Measurements from ENCODE around the gene VSIR. TPM values are rescaled to one million over a fixed set of nuclear protein-coding genes. Genes with fewer than 3 reads are reported as not detected.

VSIR gene
- 109 TPM for total RNA-seq

DNA sequence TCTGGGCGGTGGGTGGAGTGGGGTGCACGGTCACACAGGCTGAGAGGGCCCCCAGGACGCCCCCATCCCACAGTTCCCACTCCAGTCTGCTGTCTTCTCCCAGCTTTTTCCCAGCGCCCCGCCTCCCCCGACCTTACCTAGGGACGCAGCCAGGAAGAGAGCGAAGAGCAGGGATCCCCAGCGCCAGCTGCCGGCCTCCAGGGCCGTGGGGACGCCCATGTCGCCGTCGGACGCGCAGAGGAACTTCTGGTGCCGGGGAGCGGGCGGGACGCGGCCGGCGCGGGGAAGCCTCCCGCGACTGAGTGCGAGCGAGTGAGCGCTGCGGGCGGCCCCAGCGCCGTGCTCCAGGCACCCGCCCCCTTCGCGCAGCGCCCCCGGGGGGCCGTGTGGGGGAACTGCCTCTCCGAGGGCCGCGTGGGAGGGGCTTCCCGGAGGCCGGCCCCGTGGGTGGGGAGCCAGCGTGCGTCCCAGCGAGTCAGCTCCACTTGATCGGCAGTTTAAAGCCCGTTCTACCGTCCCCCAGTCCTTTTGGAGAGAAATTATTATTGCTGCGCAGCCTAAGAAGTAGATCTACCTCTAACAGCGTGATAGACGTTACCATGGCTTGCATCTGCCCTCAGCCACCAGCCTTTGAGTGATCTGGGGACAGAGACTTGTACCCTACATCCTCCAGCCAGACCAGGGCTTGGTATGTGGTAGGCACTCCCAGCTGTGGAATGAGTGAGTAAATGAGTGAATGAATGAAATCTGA lies at the start of gene VSIR:
Gene VSIR, minus strand, starts transcription at position 300 of the 751 bp plus-strand sequence. Its CDS starts 81 bp downstream, at position 219.
- peak; percentile 87 to 91 (median 89) for DNase-seq (ENCODE audit: low read depth in 2 of 3, low spot score in 2 of 3)

GRCh38 chr10:71821909-71822763 lies 48.8 kb upstream of the VSIR start:
- DNase-seq (ENCODE audit: low read depth in 2 of 3, low spot score in 2 of 3): peak in 1 of 3 donors; percentile 54

DNA sequence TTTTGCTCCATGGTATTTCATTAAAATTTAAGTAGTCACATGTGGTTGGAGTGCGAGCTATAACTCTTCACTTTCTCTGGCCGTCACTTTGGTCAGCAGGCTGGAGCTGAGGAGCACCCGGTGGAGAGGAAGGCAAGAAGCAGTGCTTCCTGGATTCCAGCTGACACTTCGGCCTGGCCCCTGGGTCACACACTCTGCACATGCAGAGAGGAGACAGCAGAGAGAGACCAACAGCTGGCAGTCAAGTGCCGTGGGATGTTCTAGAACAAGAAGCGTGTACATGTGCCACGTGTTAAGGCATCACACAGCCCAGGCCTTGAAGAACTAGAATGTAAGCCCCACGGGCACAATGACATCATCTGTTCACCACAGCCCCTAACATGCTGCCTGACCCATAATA lies 47.6 kb upstream of the VSIR start:
- DNase-seq (ENCODE audit: low read depth in 2 of 3, low spot score in 2 of 3): no peak

DNA sequence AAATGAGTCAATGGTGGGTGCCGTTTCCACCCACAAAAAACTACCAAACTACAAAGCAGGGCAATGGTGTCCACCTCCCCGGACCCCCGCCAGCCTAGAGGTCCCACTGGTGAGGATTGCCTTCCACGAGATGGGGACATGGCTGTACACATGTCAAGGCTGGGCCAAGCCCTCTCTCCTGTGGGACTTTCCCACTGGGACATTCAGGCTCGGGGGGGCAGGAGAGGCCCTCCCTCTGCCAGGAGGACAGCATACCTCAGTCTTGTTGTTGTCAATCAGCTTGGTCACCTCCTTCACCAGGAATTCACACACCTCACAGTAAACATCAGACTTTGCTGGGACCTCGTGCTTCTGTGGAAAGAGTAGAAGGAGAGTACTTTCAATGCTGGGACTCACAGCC lies 46.7 kb upstream of the VSIR start:
- no peak for DNase-seq (ENCODE audit: low read depth in 2 of 3, low spot score in 2 of 3)

- DNase-seq (ENCODE audit: low read depth in 2 of 3, low spot score in 2 of 3): no peak
Observed at GRCh38 chr10:71819441-71819861, 46.1 kb upstream of the VSIR start.

- no peak for DNase-seq (ENCODE audit: low read depth in 2 of 3, low spot score in 2 of 3)
Observed at GRCh38 chr10:71818674-71819260, 45.4 kb upstream of the VSIR start.

DNA sequence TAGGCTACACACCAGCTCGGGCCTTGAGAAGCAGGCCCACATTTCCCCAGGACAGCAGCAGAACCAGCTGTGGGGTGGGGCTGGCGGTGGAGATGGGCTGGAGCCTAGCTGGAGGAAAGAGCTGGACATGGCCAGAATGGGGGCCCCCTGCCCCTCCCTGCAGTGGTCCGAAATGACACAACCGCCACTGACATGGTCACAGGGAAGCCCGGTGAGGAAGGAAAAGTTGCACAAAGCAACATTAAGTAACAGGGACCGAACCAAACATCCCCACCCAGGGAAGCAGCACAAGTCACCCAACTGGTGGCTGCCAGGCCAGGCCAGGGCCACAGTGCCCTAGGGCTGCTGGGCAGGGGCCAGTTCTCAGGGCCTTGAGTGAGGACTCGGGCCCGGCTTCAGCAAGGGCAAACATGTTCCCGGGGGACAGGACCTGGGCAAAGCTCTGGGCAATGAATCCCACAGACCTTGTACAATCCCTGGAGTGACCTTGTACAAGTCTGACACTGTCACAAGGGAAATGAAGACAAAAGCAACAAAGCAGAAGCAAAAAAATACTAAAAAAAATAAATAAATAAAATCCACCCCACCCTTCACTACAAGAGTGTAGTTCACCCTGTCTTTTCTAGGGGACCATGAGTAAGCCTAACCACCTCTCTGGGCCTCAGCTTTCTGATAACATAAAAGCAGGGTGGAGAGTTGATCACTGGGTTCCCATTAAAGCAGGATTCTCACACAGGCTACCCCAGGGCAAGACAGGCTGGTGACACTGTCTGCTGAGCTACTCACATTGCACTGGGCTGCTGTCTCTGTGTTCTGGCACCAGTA lies 44.7 kb upstream of the VSIR start:
- DNase-seq (ENCODE audit: low read depth in 2 of 3, low spot score in 2 of 3): no peak

DNA sequence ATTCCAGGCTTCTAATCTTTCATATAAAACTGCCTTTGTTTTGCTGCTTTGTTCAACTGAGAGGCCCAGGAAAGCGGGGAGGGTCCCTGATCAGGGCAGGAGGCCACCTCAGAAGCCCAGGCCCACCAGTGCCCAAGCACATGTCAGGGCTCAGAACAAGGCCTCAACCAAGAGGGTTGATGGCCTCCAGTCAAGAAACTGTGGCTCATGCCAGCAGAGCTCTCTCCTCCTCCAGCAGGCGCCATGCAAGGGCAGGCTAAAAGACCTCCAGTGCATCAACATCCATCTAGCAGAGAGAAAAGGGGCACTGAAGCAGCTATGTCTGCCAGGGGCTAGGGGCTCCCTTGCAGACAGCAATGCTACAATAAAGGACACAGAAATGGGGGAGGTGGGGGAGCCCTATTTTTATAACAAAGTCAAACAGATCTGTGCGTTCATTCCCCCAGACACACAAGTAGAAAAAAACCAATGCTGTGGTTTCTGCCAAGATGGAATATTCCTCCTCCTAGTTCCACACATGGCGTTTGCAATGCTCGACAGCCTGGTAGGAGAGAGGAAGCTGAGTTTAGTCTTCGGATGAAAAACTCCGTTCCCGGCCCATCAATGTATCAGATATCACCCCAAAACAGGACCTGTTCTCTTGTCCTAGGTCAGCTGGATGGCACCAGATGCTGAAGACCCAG lies 43.8 kb upstream of the VSIR start:
- DNase-seq (ENCODE audit: low read depth in 2 of 3, low spot score in 2 of 3): no peak

GRCh38 chr10:71816421-71816851 lies 43.1 kb upstream of the VSIR start:
- no peak for DNase-seq (ENCODE audit: low read depth in 2 of 3, low spot score in 2 of 3)

DNA sequence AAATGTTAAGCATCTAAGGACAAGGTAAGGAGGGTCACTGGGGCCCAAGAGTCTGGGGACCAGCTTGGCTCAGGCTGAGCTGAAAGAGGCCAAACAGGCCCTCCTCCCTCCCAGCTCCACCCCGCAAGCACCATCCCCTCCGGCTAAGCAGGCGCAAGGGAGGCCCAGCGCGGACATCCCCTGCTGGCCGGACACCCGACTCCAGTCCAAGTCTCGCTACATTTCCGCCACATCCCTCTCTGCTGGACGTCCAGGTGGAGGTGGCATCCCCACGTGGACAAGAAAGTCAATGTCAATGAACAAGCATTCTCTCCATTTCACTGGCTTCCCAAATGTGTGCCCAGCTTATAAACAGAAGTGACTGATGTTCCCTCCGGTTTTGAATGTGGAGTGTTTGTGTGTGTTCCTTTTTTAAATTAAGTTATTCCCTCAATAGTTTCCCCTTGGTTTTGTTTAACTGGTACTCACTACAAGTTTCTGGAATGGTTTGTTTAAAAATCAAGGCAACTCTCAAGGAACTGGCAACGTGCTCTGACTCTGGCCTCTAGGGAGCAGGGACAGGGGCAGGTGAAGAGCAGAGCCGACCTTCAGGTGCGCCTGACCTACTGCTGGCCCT lies 42.3 kb upstream of the VSIR start:
- no peak for DNase-seq (ENCODE audit: low read depth in 2 of 3, low spot score in 2 of 3)

- no peak for DNase-seq (ENCODE audit: low read depth in 2 of 3, low spot score in 2 of 3)
Observed at GRCh38 chr10:71814922-71815411, 41.6 kb upstream of the VSIR start.

DNA sequence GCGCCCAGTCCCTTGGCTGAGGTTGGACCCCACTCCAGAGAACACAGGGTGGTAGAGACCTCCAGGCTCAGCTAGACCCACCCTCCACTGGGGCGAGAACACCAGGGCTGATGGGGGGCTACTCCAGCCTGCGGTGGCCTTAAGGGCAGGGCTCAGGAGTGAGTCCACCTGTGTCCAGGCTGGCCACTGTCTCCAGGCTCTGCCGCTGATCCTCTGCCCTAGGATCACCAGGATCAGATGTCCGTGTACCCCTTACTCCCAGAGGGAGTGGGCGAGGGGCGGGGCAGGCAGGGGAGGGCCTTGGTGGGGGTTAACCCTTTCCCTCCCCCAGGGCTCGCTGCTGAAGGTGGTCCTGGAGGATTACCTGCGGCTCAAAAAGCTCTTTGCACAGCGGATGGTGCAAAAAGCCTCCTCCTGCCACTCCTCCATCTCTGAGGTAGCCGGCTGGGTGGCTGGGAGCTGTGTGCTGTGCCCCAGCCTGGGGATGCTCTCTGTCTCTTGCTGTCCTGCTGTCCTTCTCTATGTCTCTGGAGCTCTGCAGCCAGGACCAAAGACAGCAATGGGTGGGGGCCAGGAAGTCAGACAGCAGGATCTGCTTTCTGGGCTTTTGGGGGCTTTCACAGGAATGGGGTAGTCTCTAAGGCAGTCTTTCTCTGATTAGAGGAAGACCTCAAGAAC lies 39.7 kb upstream of the VSIR start:
- no peak for DNase-seq (ENCODE audit: low read depth in 2 of 3, low spot score in 2 of 3)

DNA sequence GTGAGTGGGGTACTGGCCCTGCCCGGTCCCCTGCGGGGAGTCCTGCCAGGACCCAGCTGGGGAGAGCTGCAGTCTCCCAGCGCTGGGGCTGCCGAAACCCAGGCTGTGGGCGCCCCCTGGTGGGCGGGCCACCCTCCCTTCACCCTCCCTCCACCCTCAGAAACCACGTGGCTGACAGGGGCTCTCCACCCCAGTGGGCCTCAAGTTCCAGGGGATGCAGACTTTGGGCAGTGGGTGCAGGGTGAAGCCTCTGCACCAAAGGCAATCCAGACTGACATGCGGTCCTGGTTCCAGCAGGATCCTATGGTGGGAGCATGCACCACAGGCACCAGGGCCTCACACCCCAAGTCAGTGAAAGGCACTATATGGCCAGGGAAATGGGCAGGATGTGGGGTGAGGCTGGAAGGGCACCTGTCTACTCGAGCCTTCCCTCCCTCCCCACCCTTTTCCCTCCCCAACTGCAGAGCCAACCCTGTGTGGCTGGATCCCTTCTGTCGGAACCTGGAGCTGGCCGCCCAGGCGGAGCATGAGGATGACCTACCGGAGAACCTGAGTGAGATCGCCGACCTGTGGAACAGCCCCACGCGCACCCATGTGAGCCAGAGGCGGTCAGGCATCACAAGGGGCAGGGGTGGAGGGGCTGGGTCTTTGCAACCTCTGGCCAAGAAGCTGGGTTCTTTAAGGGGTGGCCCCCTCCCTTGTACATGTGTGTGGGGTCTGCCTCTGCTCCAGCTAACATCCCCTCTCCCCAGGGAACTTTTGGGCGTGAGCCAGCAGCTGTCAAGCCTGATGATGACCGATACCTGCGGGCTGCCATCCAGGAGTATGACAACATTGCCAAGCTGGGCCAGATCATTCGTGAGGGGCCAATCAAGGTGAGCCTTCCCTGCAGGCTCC lies 38.9 kb upstream of the VSIR start:
- peak; percentile 70 to 77 (median 74) for DNase-seq (ENCODE audit: low read depth in 2 of 3, low spot score in 2 of 3)

DNA sequence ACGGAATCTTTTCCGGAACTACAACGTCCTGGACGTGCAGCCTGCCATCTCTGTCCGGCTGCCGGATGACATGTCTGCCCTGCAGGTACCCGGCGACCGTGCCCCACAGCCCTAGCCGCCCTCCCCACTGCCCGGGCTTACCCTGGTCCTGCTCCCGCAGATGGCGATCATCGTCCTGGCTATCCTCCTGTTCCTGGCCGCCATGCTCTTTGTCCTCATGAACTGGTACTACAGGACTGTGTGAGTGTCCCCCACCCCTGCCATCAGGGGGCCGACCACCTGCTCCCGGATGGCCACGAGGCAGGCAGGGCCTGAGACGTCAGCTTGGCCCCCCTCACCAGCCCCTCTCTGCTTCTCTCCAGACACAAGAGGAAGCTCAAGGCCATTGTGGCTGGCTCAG lies 38.0 kb upstream of the VSIR start:
- peak in 1 of 3 donors; percentile 32 for DNase-seq (ENCODE audit: low read depth in 2 of 3, low spot score in 2 of 3)

DNA sequence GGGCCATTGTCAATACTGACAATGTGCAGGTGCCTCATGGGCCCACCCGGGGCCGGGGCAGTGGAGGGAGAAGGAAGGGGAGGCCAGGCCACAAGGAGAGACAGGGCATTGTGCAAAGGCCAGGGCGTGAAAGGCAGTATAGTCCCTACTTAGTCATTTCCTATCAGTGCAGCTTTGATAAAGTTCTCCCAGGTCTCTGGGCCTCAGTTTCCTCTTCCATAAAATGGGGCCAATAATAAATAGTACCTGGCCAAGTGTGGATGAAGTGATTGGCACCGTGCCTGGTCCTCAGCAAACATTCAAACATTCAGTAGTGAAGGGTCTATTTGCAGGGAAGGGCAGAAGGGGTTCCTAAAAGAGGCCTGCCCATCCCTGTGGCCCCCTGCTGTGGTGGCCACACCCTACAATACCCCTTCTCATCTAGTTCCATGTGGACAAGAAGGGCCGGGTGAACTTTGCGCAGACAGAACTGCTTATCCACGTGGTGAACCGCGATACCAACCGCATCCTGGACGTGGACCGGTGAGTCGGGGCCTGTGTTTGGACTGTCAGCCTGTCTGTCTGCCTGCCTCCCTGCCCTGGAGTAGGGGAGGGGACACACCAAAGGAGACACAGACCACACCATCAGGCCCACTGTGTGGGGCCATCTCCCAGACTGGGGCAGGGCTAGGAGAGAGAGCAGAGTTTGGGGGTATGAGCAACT lies 36.9 kb upstream of the VSIR start:
- DNase-seq (ENCODE audit: low read depth in 2 of 3, low spot score in 2 of 3): peak in 1 of 3 donors; percentile 22

DNA sequence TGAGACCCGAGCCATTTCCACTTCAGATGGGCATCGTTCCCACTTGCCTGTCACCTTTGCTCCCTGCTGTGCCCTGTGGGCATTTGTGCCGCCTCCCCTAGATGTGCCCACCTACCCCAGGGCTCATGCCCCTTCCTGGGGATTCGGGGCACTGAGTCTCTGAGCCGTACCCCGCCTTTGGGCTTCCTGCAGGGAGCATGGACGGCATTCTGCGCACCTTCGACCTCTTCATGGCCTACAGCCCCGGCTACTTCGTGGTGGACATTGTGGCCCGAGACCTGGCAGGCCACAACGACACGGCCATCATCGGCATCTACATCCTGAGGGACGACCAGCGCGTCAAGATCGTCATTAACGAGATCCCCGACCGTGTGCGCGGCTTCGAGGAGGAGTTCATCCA lies 36.3 kb upstream of the VSIR start:
- no peak for DNase-seq (ENCODE audit: low read depth in 2 of 3, low spot score in 2 of 3)
